ENCODE results near the gene MTM1.

- TF ChIP-seq, protein P1, sequence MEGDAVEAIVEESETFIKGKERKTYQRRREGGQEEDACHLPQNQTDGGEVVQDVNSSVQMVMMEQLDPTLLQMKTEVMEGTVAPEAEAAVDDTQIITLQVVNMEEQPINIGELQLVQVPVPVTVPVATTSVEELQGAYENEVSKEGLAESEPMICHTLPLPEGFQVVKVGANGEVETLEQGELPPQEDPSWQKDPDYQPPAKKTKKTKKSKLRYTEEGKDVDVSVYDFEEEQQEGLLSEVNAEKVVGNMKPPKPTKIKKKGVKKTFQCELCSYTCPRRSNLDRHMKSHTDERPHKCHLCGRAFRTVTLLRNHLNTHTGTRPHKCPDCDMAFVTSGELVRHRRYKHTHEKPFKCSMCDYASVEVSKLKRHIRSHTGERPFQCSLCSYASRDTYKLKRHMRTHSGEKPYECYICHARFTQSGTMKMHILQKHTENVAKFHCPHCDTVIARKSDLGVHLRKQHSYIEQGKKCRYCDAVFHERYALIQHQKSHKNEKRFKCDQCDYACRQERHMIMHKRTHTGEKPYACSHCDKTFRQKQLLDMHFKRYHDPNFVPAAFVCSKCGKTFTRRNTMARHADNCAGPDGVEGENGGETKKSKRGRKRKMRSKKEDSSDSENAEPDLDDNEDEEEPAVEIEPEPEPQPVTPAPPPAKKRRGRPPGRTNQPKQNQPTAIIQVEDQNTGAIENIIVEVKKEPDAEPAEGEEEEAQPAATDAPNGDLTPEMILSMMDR (conservative IDR thresholded peaks at IDR 0.05; ENCODE audit: low read depth in 2 of 2), result no peak
- TF ChIP-seq ZNF114 (CRISPR knock-in tag; IDR thresholded peaks at IDR 0.05) (no peak), REST (IDR thresholded peaks at IDR 0.05; ENCODE audit: unreplicated experiment) (no peak), EZH2 (IDR thresholded peaks at IDR 0.05; ENCODE audit: low read depth, unreplicated experiment) (no peak), POLR2AphosphoS5 (IDR thresholded peaks at IDR 0.05; ENCODE audit: low read depth) (no peak)
Observed at GRCh38 chrX:150540965-150541364, 27.5 kb upstream of the MTM1 start.
